WERI-Rb-1 (cell line): ENCODE data around the gene RTN4RL1.

ENCODE experiments used
- DNase-seq: peaks from one replicate; pipeline ENCODE4 v3.0.0-alpha.2; 2020
- H3K27ac ChIP-seq: fragments of 250-450 bp; sonication (Bioruptor Pico); 2 replicates; pipeline ENCODE4 v1.5.1; 2020; ENCODE audit warnings: mild to moderate bottlenecking, moderate library complexity
- H3K27me3 ChIP-seq: fragments of 250-450 bp; sonication (Bioruptor Pico); 2 replicates; pipeline ENCODE4 v1.5.1; 2021; ENCODE audit warnings: mild to moderate bottlenecking, low read depth, moderate library complexity; ENCODE audit not compliant: insufficient read depth, severe bottlenecking
- H3K36me3 ChIP-seq: fragments of 250-450 bp; sonication (Bioruptor Pico); 2 replicates; pipeline ENCODE4 v1.5.1; 2020; ENCODE audit warnings: mild to moderate bottlenecking, moderate library complexity
- H3K4me3 ChIP-seq: 2 replicates; pipeline ENCODE4 v1.5.1; 2011; ENCODE audit warnings: low read depth, mild to moderate bottlenecking, control low read depth, low read length
- H3K9me3 ChIP-seq: fragments of 250-450 bp; sonication (Bioruptor Pico); 2 replicates; pipeline ENCODE4 v1.5.1; 2021; ENCODE audit warnings: mild to moderate bottlenecking, moderate library complexity; ENCODE audit not compliant: severe bottlenecking
- CTCF ChIP-seq: IDR thresholded peaks from 2 replicates; pipeline ENCODE4 v1.5.1; 2011; ENCODE audit warnings: low read depth, mild to moderate bottlenecking, control low read depth, inconsistent platforms, low read length

Gene RTN4RL1

GRCh38 chr17:1943436-1943831 is 81.7 kb downstream of the RTN4RL1 start:
- no peak for DNase-seq
- H3K27ac ChIP-seq: no peak overlapping the region
- no peaks in the 10 kb centered on the region; the same call in 1 of the 2 replicates for H3K36me3 ChIP-seq
- H3K4me3 ChIP-seq: no peak overlapping the region
- no peaks in the 10 kb centered on the region for H3K27me3 ChIP-seq
- H3K9me3 ChIP-seq: no peaks in the 10 kb centered on the region
- TF ChIP-seq CTCF: no peak

- Histone ChIP-seq H3K27ac (no peak overlapping the region), H3K27me3 (no peaks in the 10 kb centered on the region), H3K4me3 (no peak overlapping the region), H3K9me3 (no peaks in the 10 kb centered on the region), H3K36me3 (no peaks in the 10 kb centered on the region; the same call in 1 of the 2 replicates)
- no peak for TF ChIP-seq CTCF
- no peak for DNase-seq
Observed at GRCh38 chr17:1942666-1943435, 82.3 kb downstream of the RTN4RL1 start.

- no peak for DNase-seq
- no peak for TF ChIP-seq CTCF
- no peak overlapping the region for H3K4me3 ChIP-seq
- peak overlapping the region; percentile 82; the same call in 1 of the 2 replicates for H3K27ac ChIP-seq
- H3K9me3 ChIP-seq: no peaks in the 10 kb centered on the region
- no peaks in the 10 kb centered on the region for H3K27me3 ChIP-seq
- H3K36me3 ChIP-seq: peaks cover under 1% of the 10 kb centered on the region; the same call in 1 of the 2 replicates
Observed at GRCh38 chr17:1942066-1942365, 83.1 kb downstream of the RTN4RL1 start.

GRCh38 chr17:1941272-1942065 is 83.7 kb downstream of the RTN4RL1 start:
- H3K27ac ChIP-seq: peak overlapping the region; percentile 82
- no peak for DNase-seq

GRCh38 chr17:1940810-1941185 is 84.3 kb downstream of the RTN4RL1 start:
- no peaks in the 10 kb centered on the region for H3K27me3 ChIP-seq
- peak overlapping the region; percentile 26 for H3K4me3 ChIP-seq
- peak overlapping the region; percentile 82 for H3K27ac ChIP-seq
- H3K9me3 ChIP-seq: no peaks in the 10 kb centered on the region
- TF ChIP-seq CTCF: no peak
- DNase-seq: peak; percentile 86
- H3K36me3 ChIP-seq: peaks cover 13% of the 10 kb centered on the region

More at GRCh38 chr17:1941272-1942065, 83.7 kb downstream of the RTN4RL1 start:
- H3K27me3 ChIP-seq: no peaks in the 10 kb centered on the region
- peaks cover 6% of the 10 kb centered on the region for H3K36me3 ChIP-seq
- no peak for TF ChIP-seq CTCF
- H3K4me3 ChIP-seq: no peak overlapping the region
- no peaks in the 10 kb centered on the region for H3K9me3 ChIP-seq
